Stimulated activated CD8-positive, alpha-beta memory T cell treated with anti-CD3 and anti-CD28 coated beads, Interleukin-7, amount 100 ng/mL, for 1 hour (primary cell): ENCODE results near the gene SPINK13.
"Not testable (repeated sequence)": the region's sequence is repeated elsewhere in the genome, so short reads cannot be mapped to it uniquely, and the experiment has no call there.

ENCODE experiments used
- DNase-seq, 2 donors: peaks; one replicate each; pipeline ENCODE4 v3.0.0-alpha.2; 2020; ENCODE audit warnings: low read depth in 2 of 2

The SPINK13 gene, protein sequence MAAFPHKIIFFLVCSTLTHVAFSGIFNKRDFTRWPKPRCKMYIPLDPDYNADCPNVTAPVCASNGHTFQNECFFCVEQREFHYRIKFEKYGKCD

DNA sequence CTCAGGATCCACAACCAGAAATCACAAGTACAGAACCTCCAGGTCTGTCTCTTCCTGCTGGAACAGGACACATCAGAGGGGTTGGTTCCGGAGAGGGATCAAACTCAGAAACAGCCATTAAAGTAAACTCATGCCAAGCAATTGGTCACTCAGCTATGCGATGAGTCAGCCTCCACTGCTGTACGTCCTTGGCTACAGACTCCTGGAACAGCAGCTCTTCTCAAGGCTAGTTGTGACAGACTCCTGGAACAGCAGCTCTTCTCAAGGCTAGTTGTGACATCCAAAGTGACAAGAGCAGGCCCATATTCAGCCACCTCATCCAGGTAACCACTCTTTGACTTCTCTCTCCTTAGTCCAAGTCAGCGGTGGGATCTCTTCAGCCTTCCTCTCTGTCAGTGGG lies at the start of gene SPINK13:
Gene SPINK13, plus strand, starts transcription at position 229 of the 400 bp plus-strand sequence. CDS start 1,279 bp downstream, outside the sequence.
- no peak for DNase-seq

DNA sequence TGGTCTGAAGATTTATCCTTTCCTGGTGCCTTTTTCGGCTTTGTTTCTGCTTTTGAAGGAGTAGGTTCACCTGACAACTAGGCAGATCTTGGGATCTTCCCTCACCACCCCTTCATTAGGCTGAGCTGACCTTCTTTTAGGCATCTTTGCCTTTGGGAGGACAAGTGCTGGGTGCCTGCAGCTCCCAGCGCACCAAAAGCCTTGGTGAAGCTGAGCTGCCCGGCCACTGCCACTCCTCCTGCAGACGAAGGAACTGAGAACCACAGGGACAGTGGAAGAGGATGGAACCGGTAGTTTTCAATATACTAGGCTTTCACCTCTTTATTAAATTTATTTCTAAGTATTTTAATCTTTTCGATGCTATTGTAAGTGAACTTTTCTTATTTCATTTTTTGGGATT lies 47.1 kb upstream of the SPINK13 start:
- DNase-seq = no peak

DNA sequence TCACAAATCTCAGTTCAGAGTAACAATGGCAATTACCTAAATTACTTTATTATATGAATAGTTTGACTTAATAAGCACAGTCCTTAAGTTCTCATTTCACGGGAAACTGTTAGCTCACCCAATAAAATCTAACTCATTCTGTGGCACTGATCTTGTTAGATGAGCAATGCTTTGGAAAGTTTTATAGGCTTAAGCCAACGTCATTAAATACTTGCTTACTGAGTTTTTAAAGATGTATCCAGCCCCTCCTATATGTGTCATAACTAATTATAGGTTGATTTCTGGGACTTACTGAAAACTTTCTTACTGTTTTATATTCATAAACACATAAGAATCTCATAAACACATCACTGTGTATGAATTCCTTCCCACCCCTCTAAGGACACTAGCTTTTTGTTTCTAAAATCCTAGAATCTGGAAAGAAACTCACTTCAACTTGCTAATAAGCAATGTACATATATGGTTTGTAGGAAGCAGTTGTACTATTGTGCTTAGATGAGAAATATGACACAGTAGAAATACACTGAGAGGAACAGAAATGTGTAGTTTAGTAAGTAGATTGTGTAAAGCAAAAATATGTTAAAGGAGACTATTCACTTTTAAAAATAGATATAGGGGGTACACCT lies 44.4 kb upstream of the SPINK13 start:
- no peak for DNase-seq

DNA sequence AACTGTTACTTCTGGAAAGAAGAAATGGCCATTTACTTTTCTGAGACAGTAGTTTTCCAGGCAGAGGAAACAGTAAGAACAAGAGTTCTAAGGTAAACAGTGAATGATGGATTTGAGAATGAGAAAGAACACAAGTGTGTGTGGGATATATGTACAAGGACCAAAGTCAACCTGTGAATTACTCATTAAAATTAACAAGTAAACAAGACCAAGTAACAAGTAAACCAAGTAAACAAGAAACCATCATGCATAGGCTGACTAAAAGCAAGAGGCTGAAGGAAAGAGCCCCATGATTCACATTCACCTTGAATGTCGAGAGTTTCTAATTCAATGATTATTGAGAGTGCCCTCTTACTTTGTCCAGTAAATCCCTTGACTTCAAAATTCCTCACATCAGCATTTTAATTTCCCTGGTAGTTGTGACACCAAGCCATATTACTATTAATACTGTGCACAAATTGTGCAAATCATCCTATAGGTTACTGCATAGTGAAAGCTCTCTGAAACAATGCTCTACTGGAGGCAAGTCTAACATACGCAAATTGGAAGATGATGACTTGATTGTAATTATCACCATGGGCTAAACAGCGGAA lies 40.1 kb upstream of the SPINK13 start:
- no peak for DNase-seq

DNA sequence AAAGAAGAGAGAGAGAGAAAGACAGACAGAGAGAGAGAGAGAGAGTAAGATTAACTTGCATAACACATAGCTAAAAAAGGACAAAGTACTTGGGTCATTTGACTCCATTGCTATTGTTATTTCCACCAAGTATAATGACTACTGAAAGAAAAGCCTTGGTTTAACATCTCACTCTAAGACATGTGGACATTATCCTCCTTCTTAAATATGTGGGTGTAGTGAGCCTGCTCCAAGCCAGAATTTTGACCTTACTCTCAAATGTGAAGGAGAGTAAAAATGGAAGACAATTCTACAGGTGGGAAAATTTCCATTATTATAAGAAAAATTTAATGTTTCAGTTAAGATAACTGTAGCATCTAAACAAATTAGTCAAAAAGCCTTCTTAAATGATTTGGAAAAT lies 38.8 kb upstream of the SPINK13 start:
- no peak for DNase-seq

DNA sequence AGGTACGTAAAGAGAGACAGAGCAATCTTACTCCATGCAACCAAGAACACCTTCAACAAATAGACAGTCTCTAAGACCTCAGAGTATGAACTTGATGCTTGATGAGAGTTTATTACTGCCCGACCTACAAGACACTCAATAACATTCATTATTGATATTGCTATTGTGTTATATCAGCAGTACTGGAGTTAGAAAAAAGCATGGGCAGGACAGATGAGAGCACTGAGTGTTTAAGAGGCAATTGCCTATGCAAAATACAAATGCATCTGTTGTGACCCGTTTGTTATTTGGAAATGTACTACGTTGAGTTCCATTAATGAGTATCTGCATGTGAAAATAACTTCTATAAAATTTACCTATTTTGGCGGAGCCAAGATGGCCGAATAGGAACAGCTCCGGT lies 38.4 kb upstream of the SPINK13 start:
- no peak for DNase-seq

DNA sequence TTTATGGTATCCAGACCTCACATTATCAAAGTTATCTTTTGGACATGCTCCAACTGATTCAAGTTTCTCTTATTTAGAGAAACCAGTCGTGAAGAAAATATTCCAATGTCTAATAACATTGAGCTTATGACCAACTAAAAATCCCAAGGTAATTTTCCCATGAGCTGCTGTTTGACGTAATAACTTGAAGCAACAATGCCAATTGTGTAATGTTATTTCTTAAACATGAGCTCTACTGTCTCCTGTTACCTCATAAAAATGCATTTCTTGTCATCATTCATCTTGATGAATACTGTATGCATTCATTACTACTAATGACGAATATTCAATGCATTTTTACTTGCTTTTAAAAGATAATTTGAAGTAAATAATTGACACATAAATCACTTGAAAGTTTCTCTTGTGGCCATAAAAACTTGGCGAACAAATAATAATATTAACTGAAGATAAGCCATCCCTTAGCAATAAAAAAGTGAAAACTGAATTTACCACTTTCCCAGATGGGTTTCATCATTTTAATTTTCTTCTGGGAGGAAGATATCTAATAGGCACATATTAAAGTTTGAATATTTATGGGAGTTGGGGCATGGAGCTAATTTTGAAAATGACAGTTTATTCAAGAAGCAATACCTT lies 30.7 kb upstream of the SPINK13 start:
- DNase-seq = no peak

DNA sequence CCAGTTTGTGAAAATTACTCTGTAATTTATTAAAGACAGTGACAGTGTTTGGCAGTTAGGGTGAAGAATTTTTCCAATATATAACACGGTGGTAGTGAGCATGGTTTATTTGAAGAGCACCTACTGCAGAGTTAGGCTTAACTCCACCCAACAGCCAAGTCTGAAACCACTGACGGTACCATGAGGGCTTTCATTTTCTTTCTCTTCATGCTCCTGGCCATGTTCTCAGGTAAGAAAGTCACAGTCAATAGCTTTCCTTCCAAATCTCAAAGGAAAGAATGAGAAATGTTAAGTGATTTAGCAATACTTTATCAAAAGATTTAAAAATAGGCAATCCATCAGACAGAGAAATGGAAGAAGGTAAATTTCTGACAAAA lies 30.2 kb upstream of the SPINK13 start, which contains the start of gene MARCOL:
Gene MARCOL, plus strand, starts transcription at position 108 of the 377 bp plus-strand sequence. Its CDS starts 73 bp downstream, at position 181.
- DNase-seq = no peak

DNA sequence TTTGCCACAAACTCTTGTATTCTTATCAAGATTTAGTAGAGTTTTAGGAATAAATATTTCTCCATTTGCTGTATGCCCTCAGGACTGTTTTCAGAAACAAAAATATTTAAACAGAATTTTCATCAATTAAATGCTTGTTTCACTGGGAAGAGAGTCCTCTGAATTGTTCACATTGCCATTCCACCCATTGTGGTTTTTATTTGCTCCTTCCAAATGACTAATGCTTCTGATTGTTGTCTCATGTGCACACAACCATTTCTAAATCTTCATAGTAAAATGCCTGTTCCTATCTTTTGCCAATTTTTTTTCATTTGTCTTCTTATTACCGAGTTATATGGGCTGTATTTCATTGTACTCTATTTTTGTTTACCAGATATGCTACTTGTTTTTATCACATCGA lies 19.7 kb upstream of the SPINK13 start:
- no peak for DNase-seq

DNA sequence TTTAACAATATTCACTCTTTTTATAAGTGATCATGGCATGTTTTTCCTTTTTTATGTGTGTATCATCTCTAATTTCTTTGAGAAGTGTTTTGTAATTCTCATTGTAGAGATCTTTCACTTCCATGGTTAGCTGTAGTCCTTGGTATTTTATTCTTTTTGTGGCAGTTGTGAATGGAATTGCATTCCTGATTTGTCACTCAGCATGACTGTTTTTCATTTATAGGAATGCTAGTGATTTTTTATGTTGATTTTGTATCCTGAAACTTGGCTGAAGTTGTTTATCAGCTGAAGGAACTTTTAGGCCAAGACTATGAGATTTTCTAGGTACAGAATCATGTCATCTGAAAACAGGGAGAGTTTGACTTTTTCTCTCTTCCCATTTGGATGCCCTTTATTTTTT lies 13.1 kb upstream of the SPINK13 start:
- no peak for DNase-seq

DNA sequence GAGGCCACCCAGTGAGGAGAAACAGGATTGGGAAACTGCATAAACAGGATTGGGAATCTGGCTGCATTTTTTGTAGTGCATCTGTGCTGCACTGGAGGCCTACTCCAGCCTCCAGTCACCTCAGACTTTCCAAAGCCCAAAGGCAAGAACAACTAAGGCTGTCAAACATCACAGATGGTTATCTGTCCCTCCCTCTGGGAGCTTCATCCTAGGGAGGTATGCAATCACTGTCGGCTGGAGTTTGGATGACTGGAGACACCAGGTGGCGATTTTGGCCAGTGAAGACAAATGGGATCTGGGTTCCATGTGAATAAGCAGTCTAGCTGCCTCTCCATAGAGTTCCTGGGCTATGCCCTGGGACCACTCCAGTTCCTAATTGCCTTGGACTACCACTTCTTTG lies 9.3 kb upstream of the SPINK13 start:
- no peak for DNase-seq

DNA sequence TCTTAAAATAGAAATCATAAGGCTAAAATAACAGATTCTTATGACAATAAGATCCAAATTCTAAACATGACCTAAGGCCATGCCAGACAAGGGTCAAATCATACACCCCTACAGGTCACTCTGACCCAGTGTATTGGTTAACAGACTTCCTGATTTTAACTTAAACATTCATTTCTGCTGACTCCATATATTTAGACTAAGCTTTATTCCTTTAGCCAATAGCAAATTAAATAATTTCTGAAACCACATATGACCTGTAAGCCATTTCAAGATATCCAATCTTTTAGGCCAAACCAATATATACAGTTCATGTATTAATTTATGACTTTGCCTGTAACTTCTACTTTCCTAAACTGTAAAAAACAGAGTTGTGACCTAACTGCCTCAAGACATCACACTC lies 7.4 kb upstream of the SPINK13 start:
- DNase-seq = no peak

DNA sequence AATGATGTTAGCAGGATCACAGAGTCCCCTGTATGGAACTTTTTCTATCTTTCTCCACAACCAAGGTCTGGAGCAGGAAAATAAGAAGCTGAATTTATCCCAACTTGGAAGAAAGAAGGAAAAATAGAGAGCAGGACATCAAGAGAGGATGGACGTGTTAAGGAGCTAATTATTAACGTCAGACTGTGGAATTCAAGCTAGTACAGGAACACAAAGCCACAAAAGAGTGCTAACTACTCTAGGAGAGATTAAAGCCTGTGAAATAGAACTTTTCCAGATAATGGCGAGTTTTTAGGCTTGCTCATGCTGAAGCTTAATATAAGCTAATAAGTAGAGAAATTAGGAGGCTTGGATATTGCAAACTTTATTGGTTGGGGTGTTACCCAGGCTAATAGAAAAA lies 632 bp upstream of the SPINK13 start:
- no peak for DNase-seq

DNA sequence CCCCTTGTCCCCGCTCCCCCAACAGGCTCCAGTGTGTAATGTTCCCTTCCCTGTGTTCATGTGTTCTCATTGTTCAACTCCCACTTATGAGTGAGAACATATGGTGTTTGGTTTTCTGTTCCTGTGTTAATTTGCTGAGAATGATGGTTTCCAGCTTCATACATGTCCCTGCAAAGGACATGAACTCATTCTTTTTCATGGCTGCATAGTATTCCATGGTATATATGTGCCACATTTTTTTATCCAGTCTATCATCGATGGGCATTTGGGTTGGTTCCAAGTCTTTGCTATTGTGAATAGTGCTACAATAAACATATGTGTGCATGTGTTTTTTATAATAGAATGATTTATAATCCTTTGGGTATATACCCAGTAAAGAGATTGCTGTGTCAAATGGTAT lies 6.5 kb downstream of the SPINK13 start:
- DNase-seq = not testable (repeated sequence)

DNA sequence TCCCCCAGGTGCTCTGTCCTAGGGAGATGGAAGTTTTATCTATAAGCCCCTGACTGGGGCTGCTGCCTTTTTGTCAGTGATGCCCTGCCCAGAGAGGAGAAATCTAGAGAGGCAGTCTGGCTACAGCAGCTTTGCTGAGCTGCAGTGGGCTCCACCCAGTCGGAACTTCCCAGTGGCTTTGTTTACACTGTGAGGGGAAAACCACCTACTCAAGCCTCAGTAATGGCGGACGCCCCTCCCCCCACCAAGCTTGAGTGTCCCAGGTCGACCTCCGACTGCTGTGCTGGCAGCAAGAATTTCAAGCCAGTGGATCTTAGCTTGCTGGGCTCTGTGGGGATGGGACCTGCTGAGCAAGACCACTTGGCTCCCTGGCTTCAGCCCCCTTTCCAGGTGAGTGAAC lies 12.3 kb downstream of the SPINK13 start:
- not testable (repeated sequence) for DNase-seq

DNA sequence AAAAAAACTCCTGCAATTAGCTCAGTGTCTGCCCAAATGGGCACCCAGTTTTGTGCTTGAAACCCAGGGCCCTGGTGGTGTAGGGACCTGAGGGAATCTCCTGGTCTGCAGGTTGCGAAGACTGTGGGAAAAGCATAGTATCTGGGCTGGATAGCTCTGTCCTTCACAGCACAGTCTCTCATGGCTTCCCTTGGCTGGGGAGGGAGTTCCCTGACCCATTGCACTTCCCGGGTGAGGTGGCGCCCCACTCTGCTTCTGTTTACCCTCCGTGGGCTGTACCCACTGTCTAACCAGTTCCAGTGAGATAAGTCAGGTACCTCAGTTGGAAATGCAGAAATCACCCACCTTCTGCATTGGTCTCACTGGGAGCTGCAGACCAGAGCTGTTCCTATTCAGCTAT lies 12.7 kb downstream of the SPINK13 start:
- DNase-seq = not testable (repeated sequence)

DNA sequence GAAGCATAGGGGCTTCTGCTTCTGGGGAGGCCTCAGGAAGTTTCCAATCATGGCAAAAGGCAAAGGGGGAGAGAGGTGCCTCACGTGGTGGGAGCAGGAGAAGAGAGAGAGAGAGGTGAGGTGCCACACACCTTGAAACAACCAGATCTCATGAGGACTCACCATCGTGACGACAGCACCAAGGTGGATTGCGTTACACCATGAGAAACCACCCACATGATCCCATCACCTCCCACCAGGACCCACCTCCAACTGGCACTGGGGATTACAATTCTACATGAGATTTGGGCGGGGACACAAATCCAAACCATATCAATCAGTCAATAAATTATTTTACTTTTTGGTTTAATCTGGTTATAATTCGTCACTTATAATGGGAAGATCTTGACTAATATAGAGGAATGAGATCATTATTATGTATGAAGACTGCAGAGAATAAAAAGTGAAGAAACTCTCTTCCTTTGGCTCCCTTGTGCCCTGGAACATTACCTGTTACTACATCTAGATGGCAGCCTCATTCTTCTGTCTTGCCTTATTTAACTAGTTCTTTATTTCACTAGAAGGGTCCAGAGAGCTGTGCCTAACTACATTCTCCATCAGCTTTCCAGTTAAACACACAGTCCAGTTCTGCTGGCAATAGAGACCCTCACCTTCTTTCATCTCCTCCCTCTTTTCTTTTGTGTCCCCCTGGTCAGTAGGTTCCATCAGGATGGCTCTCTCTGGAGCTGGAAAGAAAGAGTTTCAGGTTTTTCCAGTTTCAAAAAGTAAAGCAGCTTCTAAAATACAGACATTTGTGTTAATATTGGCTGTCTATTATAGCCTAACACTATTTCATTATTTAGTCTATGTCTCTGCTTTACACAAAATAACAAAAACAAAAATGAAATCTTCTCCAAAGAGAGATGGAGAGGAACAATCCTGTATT lies 21.9 kb downstream of the SPINK13 start:
- no peak for DNase-seq

DNA sequence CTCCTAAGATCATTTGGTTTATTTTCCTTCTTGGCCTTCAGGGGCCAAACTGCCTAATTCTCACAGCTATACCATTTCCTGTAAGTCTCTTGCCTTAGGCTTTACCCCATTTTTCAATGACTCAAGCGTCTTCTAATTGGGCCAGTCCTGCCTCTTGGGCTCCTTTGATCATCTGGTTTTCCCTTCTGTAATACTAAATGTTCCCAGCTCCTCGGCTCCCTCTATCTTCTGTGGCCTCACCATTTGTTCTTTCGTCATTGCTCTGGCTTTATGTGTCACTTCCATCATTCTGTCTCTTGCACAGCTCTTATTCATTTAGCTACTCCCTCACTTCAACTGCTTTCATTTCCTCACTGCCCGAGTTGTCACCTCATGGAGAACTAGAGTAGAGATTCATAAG lies 29.1 kb downstream of the SPINK13 start:
- DNase-seq = no peak

DNA sequence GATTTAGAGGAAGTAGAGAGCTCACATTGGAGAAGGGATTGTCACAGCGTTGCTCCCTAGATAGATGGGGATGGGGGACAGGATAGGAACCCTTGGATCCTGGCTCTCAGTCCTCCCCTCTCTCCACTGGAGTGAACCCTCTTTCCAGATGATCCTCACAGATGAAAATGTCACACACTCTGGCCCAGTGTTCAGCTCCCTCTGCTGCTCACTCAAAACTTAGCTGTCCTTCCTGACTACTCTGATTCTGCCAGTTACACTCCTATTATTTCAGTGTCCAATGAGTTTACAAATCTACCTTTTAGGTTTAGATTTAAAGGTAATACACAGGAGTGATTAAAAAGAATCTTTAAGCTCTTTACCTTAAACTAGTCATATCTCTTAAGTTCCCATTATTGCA lies 37.9 kb downstream of the SPINK13 start:
- DNase-seq = no peak

DNA sequence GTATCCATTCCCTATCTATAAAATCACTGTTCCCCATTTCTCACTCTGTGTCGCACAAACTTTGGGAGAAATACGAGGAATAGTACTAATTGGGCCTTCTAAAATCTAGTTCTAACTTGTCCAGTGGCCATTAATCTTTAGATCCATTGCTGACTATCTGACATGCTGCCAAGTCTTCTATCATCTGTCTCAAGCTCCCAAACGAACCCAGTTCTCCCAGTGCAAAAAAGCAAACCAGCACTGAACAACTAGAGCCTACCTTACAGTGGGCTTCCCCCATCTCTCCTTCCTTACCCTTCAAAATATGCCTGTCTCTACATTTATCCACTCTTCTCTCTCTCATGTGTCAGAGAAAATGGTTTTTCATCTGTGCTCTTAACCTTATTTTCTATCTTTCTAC lies 40.4 kb downstream of the SPINK13 start:
- DNase-seq = no peak

DNA sequence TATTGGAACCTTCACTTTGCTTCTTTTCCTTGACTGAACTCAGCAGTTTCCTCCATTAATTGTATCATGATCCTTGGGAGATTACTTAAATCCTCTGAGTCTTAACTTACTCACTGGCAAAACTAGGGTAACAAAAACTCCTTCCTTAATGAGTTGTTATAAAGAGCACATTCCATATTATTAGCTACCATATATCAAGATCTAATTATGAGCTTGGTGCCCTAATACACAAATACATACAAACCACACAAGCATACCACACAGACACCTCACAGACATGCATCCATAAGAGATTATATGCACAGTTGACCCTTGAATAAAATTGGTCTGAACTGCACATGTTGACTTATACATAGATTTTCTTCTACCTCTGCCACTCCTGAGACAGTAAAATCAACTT lies 41.2 kb downstream of the SPINK13 start:
- DNase-seq = no peak

DNA sequence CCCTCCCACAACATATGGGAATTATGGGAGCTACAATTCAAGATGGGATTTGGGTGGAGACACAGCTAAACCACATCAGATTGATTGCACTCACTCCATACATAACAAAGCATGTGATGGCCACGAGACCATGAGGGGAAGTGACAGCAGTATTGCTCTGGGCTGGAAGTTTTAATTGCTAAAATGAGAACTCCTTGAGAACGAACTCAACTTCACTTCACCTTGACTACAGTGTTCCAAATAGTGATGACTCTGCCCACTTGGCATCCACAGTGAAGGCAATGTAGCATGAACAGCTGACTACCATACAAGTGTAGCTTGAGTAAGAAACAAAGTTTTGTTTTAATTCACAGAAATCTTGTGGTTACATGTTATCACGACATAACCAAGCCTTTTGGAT lies 42.9 kb downstream of the SPINK13 start:
- no peak for DNase-seq
